ENCODE measurements around the gene RPLP1. TPM values are rescaled to one million over a fixed set of nuclear protein-coding genes. Genes with fewer than 3 reads are reported as not detected.

RPLP1 gene
- total RNA-seq, 2 donors from 2014 or later: 444 to 515 TPM

DNA sequence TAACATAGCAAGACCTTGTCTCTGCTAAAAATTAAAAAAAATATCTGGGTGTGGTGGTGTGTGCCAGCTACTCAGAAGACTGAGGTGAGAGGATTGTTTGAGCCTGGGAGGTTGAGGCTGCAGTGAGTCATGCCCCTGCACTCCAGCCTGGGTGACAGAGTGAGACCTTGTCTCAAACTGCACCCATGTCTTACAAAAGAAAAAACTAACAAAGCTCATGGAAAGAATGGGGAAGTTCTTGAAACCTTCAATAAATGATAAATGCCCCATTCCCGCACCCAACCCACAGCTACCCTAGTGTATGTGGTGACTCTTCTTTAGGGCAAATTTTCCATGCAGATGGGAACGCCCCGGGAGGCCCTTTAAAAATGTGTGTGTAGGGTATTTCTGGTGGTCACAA, 28.3 kb downstream of the RPLP1 start:
- TF ChIP-seq, protein P1, sequence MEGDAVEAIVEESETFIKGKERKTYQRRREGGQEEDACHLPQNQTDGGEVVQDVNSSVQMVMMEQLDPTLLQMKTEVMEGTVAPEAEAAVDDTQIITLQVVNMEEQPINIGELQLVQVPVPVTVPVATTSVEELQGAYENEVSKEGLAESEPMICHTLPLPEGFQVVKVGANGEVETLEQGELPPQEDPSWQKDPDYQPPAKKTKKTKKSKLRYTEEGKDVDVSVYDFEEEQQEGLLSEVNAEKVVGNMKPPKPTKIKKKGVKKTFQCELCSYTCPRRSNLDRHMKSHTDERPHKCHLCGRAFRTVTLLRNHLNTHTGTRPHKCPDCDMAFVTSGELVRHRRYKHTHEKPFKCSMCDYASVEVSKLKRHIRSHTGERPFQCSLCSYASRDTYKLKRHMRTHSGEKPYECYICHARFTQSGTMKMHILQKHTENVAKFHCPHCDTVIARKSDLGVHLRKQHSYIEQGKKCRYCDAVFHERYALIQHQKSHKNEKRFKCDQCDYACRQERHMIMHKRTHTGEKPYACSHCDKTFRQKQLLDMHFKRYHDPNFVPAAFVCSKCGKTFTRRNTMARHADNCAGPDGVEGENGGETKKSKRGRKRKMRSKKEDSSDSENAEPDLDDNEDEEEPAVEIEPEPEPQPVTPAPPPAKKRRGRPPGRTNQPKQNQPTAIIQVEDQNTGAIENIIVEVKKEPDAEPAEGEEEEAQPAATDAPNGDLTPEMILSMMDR (IDR thresholded peaks at IDR 0.05): no peak
- DNase-seq (ENCODE audit: low spot score) (no peak), ATAC-seq (ENCODE audit: insufficient number of reproducible peaks, low FRiP score, low read depth) (no peak)
- Histone ChIP-seq H3K4me1 (ENCODE audit: control insufficient read depth in 1 of 2, low read depth in 2 of 2) (no peaks in the 10 kb centered on the region), H3K27ac (no peak overlapping the region), H3K36me3 (no peaks in the 10 kb centered on the region), H3K27me3 (replicated peaks; ENCODE audit: insufficient read depth) (no peaks in the 10 kb centered on the region), H3K4me3 (no peak overlapping the region), H3K9me3 (no peaks in the 10 kb centered on the region)

DNA sequence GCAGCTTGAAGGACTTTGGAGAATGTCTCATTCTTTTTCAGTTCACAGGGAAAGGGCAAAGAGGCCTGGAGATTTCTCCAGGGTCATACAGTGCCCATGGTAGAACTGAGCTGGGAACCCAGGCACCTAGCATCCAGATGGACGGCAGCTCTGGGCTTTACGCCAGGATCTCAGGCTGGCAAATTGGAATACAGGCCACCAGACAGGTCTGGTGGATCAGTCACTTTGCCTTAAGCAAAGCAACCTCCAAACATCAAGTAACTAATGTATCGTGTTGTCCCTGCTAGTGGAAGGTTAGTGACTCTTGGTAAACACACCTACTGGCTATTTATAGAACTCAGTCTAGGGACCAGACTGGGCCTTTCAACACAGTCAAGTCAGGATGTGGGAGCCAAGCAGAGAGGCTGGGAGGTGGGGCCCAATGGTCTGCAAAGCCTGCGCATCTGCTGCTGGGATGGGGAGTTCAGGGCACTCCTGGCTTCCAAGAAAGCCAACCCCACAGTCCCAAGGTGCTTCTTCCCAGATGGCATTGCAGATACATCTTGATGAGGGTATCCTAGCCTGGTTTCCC, 30.2 kb downstream of the RPLP1 start:
- H3K9me3 ChIP-seq: no peaks in the 10 kb centered on the region
- no peaks in the 10 kb centered on the region for H3K27me3 ChIP-seq (replicated peaks; ENCODE audit: insufficient read depth)
- no peaks in the 10 kb centered on the region for H3K36me3 ChIP-seq
- ATAC-seq (ENCODE audit: insufficient number of reproducible peaks, low FRiP score, low read depth) (no peak), DNase-seq (ENCODE audit: low spot score) (no peak)
- no peaks in the 10 kb centered on the region for H3K4me1 ChIP-seq (ENCODE audit: control insufficient read depth in 1 of 2, low read depth in 2 of 2)
- no peak overlapping the region for H3K27ac ChIP-seq
- TF ChIP-seq, protein P1 (IDR thresholded peaks at IDR 0.05): no peak
- no peak overlapping the region for H3K4me3 ChIP-seq

DNA sequence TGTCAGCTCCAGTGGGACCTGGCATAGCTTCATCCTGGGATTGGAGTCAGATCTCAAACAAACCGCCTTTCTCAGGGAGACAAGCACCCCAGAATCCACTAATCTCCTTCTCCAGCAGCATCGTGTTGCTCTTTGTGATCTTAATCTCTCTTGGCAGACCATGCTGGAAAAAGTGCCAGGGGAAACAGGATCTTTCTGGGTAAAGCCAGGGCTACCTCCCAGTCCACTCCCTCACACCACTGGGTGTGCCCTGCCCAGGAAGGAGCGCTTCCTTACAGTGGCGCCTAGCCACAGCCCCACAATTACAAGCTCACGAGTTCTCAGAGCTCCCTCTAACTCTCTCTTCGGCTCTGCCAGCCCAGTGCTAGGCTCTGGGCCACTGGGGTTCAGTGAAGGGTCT, 32.2 kb downstream of the RPLP1 start:
- TF ChIP-seq, protein P1 (IDR thresholded peaks at IDR 0.05): no peak
- DNase-seq (ENCODE audit: low spot score) (no peak), ATAC-seq (ENCODE audit: insufficient number of reproducible peaks, low FRiP score, low read depth) (no peak)
- Histone ChIP-seq H3K9me3 (no peaks in the 10 kb centered on the region), H3K4me1 (ENCODE audit: control insufficient read depth in 1 of 2, low read depth in 2 of 2) (no peaks in the 10 kb centered on the region), H3K36me3 (no peaks in the 10 kb centered on the region), H3K27ac (no peak overlapping the region), H3K4me3 (no peak overlapping the region), H3K27me3 (replicated peaks; ENCODE audit: insufficient read depth) (no peaks in the 10 kb centered on the region)

DNA sequence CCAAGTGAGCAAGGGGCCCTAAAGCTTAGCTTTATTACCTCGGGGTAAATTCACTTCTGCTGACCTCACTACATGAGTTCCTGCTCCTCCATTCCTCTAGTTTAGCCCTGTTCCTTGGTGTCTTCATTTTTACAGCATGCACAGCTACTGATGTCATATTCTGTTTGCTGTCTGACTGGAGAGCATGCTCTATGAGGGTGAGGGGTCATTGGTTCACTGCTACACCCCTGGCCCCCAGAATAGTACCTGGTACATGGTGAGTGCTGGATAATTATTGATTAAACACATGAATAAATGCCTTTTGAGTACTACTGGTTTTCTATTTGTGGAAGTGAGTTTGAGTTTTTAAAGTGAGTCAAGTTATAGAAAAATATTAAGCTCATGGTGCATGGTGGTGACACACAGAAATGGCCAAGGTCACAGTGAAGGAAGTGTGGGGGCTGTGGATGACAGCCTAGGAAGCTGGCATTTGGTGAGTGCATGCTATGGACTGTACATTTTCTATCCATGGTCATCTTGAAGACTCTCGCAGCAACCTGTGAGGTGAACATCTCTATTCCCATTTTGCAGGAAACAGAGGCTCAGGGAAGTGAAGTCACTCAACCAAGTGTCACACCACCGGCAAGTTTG, 34.0 kb downstream of the RPLP1 start:
- H3K4me1 ChIP-seq (ENCODE audit: control insufficient read depth in 1 of 2, low read depth in 2 of 2): no peaks in the 10 kb centered on the region
- H3K9me3 ChIP-seq: no peaks in the 10 kb centered on the region
- H3K27ac ChIP-seq: no peak overlapping the region
- ATAC-seq (ENCODE audit: insufficient number of reproducible peaks, low FRiP score, low read depth) (no peak), DNase-seq (ENCODE audit: low spot score) (no peak)
- TF ChIP-seq, protein P1 (IDR thresholded peaks at IDR 0.05): no peak
- H3K27me3 ChIP-seq (replicated peaks; ENCODE audit: insufficient read depth): no peaks in the 10 kb centered on the region
- H3K36me3 ChIP-seq: no peaks in the 10 kb centered on the region
- no peak overlapping the region for H3K4me3 ChIP-seq

DNA sequence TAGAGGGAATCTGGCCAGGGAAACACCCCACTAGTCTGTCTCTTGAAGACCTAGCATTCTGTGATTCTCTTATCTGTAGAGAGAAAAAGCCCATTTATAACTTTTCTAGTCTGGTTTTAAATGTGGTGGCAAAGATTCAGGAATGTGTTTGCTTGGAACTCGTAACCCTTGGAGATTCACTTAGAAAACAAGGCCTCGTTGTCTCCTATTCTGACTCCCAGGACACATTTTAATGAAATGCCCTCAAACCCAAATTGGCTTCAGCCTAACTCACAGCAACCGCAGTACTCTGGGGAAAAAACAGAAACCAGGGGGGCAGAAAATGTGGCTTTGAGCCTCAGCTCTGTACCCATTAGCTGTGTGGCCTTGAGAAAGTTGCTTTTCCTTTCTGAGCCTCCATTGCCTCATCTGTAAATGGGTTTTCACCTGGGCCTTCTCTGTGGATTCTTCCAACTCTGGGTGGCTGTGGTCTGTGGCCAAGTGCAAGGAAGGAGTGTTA, 36.5 kb downstream of the RPLP1 start:
- no peak overlapping the region for H3K27ac ChIP-seq
- TF ChIP-seq, protein P1 (IDR thresholded peaks at IDR 0.05): no peak
- no peaks in the 10 kb centered on the region for H3K9me3 ChIP-seq
- no peaks in the 10 kb centered on the region for H3K4me1 ChIP-seq (ENCODE audit: control insufficient read depth in 1 of 2, low read depth in 2 of 2)
- no peak for ATAC-seq (ENCODE audit: insufficient number of reproducible peaks, low FRiP score, low read depth)
- H3K27me3 ChIP-seq (replicated peaks; ENCODE audit: insufficient read depth): no peaks in the 10 kb centered on the region
- DNase-seq (ENCODE audit: low spot score): no peak
- H3K4me3 ChIP-seq: no peak overlapping the region
- no peaks in the 10 kb centered on the region for H3K36me3 ChIP-seq

Measured in thoracic aorta (tissue), 2 donors.